Thyroid gland (tissue), 4 donors: Measurements from ENCODE around the gene MARCHF2. TPM values are rescaled to one million over a fixed set of nuclear protein-coding genes. Genes with fewer than 3 reads are reported as not detected.

ENCODE experiments used
- DNase-seq, 2 donors: peaks; one replicate each; pipeline ENCODE4 v3.0.0-alpha.2; 2019
- H3K27ac ChIP-seq, 3 donors: fragments of 200-600 bp; sonication (generic); 1 replicate in 2 of 3; 2 replicates in 1 of 3; pipeline ENCODE4 v1.5.1; 2016 to 2019; ENCODE audit warnings: mild to moderate bottlenecking in 1 of 3, moderate library complexity in 1 of 3
- H3K27me3 ChIP-seq: fragments of 200-600 bp; sonication (generic); one replicate; pipeline ENCODE4 v1.5.1; 2019
- H3K36me3 ChIP-seq, 2 donors: fragments of 200-600 bp; sonication (generic); one replicate each; pipeline ENCODE4 v1.5.1; 2016 to 2019
- H3K4me1 ChIP-seq, 2 donors: fragments of 200-600 bp; sonication (generic); one replicate each; pipeline ENCODE4 v1.5.1; 2017 to 2019
- H3K4me3 ChIP-seq, 3 donors: fragments of 200-600 bp; sonication (generic); replicated peaks in 1 of 3; 1 replicate in 2 of 3; 2 replicates in 1 of 3; pipeline ENCODE4 v1.5.1; 2016; ENCODE audit warnings: mild to moderate bottlenecking in 1 of 3
- H3K9me3 ChIP-seq: fragments of 200-600 bp; sonication (generic); one replicate; pipeline ENCODE4 v1.5.1; 2017
- POLR2A ChIP-seq, 2 donors: fragments of 450-650 bp; IDR thresholded peaks; one replicate each; pipeline ENCODE4 v1.6.1; 2017; ENCODE audit warnings: antibody characterized with exemption in 2 of 2, mild to moderate bottlenecking in 2 of 2, moderate library complexity in 1 of 2
- WGBS, 2 donors: methylation state at CpG; one replicate each; pipeline ENCODE4 v1.1.5; 2017; 5-methylcytosine and 5-hydroxymethylcytosine counted together
- intact Hi-C: fragments of 100-400 bp; cut with DNase I; formaldehyde crosslinking; loops from one replicate; pipeline ENCODE4 v1.15.1; 2023
- total RNA-seq, 4 donors: library from RNA; depleted of rRNA; stranded (reverse); fragments of >200 nt; gene quantifications; one replicate each; pipeline ENCODE4 v1.2.3, GENCODE V29; 2016
- TF ChIP-seq, protein P1 (sequence below), 6 experiments: fragments of 200-600 bp in 3 of 6; fragments of 450-650 bp in 3 of 6; sonication (generic) in 3 of 6; IDR thresholded peaks; one replicate each; pipeline ENCODE4 v1.5.1; 2016 to 2019; ENCODE audit warnings: antibody characterized with exemption in 6 of 6, mild to moderate bottlenecking in 2 of 6, inconsistent platforms in 1 of 6, moderate library complexity in 1 of 6

MARCHF2 gene
- total RNA-seq, 4 donors from 2014 or later, result 168 to 245 (median 215) TPM

DNA sequence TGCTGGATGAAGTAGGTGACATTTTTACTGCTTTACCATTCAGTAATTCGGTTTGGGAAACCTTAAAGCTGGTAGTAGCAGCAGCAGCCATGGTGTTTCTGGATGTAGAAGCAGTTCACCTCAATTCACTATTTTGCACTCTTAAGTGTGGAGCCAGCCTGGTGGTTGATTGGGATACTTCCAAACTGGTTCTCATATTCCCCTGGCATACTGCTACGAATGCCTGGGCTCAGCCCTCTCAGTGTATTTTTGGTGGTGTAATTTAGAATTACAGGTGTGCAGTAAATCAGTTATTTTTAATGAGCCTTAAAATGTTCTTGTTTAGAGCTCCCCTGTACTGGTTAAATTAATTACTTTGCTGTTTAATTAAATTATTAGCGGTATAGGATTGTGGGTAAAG lies 44.1 kb downstream of the MARCHF2 start:
- H3K36me3 ChIP-seq, result peaks cover 0 to 5% of the 10 kb centered on the region in 2 donors
- H3K27ac ChIP-seq, result no peak overlapping the region
- TF ChIP-seq, protein P1, sequence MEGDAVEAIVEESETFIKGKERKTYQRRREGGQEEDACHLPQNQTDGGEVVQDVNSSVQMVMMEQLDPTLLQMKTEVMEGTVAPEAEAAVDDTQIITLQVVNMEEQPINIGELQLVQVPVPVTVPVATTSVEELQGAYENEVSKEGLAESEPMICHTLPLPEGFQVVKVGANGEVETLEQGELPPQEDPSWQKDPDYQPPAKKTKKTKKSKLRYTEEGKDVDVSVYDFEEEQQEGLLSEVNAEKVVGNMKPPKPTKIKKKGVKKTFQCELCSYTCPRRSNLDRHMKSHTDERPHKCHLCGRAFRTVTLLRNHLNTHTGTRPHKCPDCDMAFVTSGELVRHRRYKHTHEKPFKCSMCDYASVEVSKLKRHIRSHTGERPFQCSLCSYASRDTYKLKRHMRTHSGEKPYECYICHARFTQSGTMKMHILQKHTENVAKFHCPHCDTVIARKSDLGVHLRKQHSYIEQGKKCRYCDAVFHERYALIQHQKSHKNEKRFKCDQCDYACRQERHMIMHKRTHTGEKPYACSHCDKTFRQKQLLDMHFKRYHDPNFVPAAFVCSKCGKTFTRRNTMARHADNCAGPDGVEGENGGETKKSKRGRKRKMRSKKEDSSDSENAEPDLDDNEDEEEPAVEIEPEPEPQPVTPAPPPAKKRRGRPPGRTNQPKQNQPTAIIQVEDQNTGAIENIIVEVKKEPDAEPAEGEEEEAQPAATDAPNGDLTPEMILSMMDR (IDR thresholded peaks at IDR 0.05), result peak in 1 of 6 experiments; percentile 10
- no peak for TF ChIP-seq POLR2A (IDR thresholded peaks at IDR 0.05)
- H3K9me3 ChIP-seq, result no peaks in the 10 kb centered on the region
- intact Hi-C loops, result no loop called here
- no peaks in the 10 kb centered on the region for H3K27me3 ChIP-seq
- WGBS, 2 donors, result 65 to 69% methylated on average over 3 of the region's 3 CpGs
- no peak overlapping the region for H3K4me3 ChIP-seq
- DNase-seq, result no peak
- peaks cover 73 to 86% of the 10 kb centered on the region in 2 donors for H3K4me1 ChIP-seq

DNA sequence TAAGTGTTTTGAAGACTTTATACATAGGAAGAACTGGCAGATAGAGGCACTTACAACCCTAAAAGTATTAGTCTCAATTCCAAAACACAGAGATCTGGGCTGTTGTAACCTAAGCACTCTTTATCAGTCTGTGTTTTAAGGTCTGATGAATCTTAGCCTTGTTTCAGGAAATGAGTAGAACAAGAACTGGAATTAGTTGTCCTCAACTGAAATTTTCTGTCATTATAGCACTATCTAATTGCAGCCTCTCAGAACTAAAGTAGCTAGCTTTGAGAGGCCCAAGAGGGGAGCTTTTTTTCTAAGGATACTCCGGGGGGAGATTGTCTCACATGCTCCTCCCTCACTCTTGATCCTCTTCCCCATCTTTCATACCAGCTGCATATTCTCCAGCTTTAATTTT lies 44.7 kb downstream of the MARCHF2 start:
- no peak overlapping the region for H3K4me3 ChIP-seq
- no peaks in the 10 kb centered on the region for H3K9me3 ChIP-seq
- DNase-seq, result no peak
- peaks cover 67 to 80% of the 10 kb centered on the region in 2 donors for H3K4me1 ChIP-seq
- no peak for TF ChIP-seq POLR2A (IDR thresholded peaks at IDR 0.05)
- TF ChIP-seq, protein P1 (IDR thresholded peaks at IDR 0.05), result no peak
- intact Hi-C loops, result no loop called here
- H3K36me3 ChIP-seq, result peaks cover 0 to 5% of the 10 kb centered on the region in 2 donors
- H3K27me3 ChIP-seq, result no peaks in the 10 kb centered on the region
- peak overlapping the region in 2 of 3 donors; percentile 8 to 69 for H3K27ac ChIP-seq
- WGBS, 2 donors, result 42 to 57% methylated on average over 1 of the region's 1 CpG

DNA sequence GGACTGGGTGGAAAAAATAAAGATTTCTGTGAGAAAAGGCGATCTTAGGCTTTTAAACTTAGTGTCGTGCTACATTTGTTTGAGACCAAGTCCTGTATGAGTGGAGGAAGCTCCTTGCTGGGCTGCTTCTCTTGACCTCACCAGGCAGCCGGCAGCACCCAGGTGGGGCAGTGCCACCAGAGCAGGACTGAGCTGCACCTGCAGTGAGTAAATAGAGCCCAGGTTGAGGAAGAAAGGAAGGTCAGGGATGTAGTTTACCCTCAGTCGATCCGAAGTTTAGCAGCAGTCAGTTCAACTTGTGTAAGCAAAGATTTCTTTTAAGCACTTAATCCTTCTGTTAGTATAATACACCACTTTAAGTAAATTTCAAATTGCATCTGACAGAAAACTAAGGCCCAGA lies 45.3 kb downstream of the MARCHF2 start:
- WGBS, 2 donors, result 48 to 59% methylated on average over 5 of the region's 5 CpGs
- Histone ChIP-seq H3K27me3 (no peaks in the 10 kb centered on the region), H3K9me3 (no peaks in the 10 kb centered on the region), H3K36me3 (peaks cover 0 to 5% of the 10 kb centered on the region in 2 donors), H3K4me3 (no peak overlapping the region), H3K4me1 (peaks cover 62 to 74% of the 10 kb centered on the region in 2 donors), H3K27ac (peak overlapping the region in 2 of 3 donors; percentile 8 to 69)
- peak in 1 of 2 donors; percentile 35 for DNase-seq
- intact Hi-C loops, result no loop called here
- TF ChIP-seq, protein P1 (IDR thresholded peaks at IDR 0.05), result no peak
- TF ChIP-seq POLR2A (IDR thresholded peaks at IDR 0.05), result no peak

DNA sequence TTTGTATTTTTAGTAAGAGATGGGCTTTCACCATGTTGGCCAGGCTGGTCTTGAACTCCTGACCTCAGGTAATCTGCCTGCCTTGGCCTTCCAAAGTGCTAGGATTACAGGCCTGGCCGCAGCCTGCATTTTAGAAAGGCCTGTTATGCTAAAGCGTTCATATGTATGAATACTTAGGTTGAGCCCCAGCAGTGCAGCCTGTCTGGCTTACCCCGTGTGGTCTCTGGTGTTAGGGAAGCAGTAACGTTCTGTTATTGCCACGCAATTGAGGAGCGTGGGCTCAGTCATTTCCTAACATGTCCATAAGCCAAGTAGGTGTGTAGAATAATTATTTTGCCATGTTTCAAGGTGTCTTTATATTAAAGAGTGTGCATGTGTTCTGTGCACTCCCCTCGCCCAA lies 46.0 kb downstream of the MARCHF2 start:
- WGBS, 2 donors, result 72 to 87% methylated on average over 7 of the region's 7 CpGs
- DNase-seq, result no peak
- Histone ChIP-seq H3K27ac (peak overlapping the region in 2 of 3 donors; percentile 59 to 69), H3K27me3 (no peaks in the 10 kb centered on the region), H3K36me3 (peaks cover 5 to 8% of the 10 kb centered on the region in 2 donors), H3K4me3 (no peak overlapping the region), H3K9me3 (no peaks in the 10 kb centered on the region), H3K4me1 (peaks cover 54 to 67% of the 10 kb centered on the region in 2 donors)
- TF ChIP-seq, protein P1 (IDR thresholded peaks at IDR 0.05), result no peak
- TF ChIP-seq POLR2A (IDR thresholded peaks at IDR 0.05), result no peak
- intact Hi-C loops, result no loop called here

DNA sequence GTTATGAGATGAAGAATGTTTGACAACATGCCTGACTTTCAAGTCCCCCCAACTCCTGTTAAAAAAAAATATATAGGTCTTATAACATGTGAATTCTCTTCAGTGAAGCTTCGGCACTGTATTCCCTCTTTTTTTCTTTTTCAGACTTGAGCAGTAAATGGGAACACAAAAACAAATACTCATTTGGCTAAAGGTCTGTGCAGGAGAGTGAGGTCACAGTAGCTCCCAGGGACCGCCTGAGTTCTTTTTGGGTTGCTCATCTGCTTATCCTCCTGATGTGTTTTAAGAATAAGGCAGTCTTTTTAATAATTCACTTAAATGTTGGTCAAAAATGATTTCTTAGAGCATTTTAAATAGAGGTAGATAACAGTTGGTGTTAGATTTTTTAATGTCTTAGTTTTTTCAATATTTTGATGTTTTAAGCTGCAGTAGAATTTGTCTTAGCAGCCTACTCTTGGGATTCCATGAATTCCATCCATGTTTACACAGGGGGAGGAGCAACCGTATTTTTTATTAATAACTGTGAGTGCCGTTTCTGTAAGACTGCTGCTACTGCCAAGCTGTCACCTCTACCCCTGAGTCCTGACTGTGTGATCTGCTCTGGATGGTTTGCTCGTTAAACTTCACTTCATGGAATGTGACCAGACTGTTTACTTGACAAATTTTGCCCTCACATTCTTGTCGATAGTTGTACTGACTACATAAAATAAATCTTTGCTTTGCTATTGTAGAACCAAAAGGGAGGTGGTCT lies 46.6 kb downstream of the MARCHF2 start:
- intact Hi-C loops, result no loop called here
- 33 to 36% methylated on average over 6 of the region's 6 CpGs for WGBS, 2 donors
- H3K27me3 ChIP-seq, result no peaks in the 10 kb centered on the region
- H3K36me3 ChIP-seq, result peaks cover 11 to 14% of the 10 kb centered on the region in 2 donors
- TF ChIP-seq, protein P1 (IDR thresholded peaks at IDR 0.05), result no peak
- no peak for TF ChIP-seq POLR2A (IDR thresholded peaks at IDR 0.05)
- H3K27ac ChIP-seq, result peak overlapping the region; percentile 35 to 69 (median 59)
- no peak overlapping the region for H3K4me3 ChIP-seq
- no peaks in the 10 kb centered on the region for H3K9me3 ChIP-seq
- DNase-seq, result no peak
- peaks cover 51 to 61% of the 10 kb centered on the region in 2 donors for H3K4me1 ChIP-seq
